GM12891 (cell line): ENCODE results near the gene RHEBL1.

Experiments used
- POLR2A ChIP-seq: IDR thresholded peaks from 2 replicates; pipeline ENCODE4 v1.6.1; 2011; ENCODE audit warnings: low read depth, low read length, control low read depth
- POLR2AphosphoS5 ChIP-seq: IDR thresholded peaks from 2 replicates; pipeline ENCODE4 v1.6.1; 2011; ENCODE audit warnings: low read depth, low read length, control low read depth
- POU2F2 ChIP-seq: IDR thresholded peaks from 2 replicates; pipeline ENCODE4 v1.6.1; 2011; ENCODE audit warnings: low read depth, mild to moderate bottlenecking, control low read depth, low read length, moderate library complexity
- SPI1 ChIP-seq: IDR thresholded peaks from 2 replicates; pipeline ENCODE4 v1.6.1; 2011; ENCODE audit warnings: low read depth, low read length, control low read depth
- TAF1 ChIP-seq: IDR thresholded peaks from 2 replicates; pipeline ENCODE4 v1.6.1; 2011; ENCODE audit warnings: low read depth, low read length, control low read depth

GRCh38 chr12:49041036-49041880 is 28.5 kb downstream of the RHEBL1 start:
- TF ChIP-seq POLR2AphosphoS5 (no peak), POLR2A (no peak), TAF1 (no peak), SPI1 (no peak), POU2F2 (no peak)
